GM04504 (cell line): ENCODE data around the gene C15orf39.
"Not testable (repeated sequence)": the region's sequence is repeated elsewhere in the genome, so short reads cannot be mapped to it uniquely, and the experiment has no call there.

ENCODE experiments used
- DNase-seq: peaks from one replicate; pipeline ENCODE4 v3.0.0-alpha.2; 2012; ENCODE audit warnings: low read depth

The C15orf39 gene

DNA sequence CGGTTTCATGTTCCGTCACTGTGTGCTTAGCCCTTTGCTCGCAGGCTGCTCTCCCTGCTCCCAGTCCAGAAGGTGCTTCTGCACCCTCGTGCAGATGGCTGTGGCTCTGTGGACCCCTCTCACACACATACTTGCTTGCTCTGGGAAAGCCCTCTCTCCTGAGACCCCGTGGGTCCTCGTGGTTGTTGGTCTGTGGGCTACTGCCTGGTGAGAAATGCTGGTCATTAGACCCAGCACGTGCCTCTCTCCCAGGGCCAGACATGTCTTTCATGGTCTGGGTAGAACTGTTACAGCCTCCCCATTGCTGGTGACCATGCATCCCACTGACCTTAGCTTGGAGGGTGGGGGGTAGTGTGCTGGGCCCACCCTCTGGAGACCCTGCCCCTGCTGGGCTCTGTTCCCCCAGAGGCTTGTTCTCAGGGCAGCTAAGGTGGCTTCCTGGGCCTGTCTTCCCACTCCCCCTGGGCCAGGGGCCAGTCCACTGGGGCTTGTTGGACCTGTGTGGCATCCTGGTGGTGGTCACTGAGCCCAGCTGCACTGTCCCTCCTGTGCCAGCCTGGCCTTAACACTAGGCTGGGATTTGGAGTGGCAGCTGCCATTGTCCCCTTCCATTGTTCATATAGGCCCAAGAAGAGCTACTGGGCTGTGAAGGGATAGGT lies 10.6 kb downstream of the C15orf39 start:
- no peak for DNase-seq

DNA sequence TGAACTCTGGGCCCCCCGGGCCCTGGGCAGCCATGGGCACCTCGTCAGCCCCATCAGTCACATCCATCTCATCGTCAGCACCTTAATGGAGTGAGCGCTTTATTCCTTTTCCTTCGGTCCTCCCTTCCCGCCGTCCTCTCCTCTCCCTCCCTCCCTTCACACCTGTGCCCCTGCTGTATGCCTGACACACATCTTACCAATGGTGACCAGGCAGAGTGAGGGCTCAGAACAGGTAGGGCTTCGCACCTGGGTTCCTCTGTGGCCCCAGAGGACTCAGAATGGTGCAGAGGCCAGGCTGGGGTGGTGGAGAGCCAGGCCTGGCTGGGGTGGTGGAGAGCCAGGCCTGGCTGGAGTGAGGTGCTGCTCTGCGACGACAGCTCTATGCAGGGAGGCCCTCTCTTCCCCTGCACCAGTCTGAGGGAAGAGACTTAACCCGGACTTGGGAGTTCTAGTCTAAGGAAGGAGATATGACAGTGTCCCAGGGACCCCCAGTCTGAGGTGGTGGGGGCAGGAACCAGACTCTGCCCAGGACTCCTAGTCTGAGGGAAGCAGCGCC lies 11.6 kb downstream of the C15orf39 start:
- no peak for DNase-seq

DNA sequence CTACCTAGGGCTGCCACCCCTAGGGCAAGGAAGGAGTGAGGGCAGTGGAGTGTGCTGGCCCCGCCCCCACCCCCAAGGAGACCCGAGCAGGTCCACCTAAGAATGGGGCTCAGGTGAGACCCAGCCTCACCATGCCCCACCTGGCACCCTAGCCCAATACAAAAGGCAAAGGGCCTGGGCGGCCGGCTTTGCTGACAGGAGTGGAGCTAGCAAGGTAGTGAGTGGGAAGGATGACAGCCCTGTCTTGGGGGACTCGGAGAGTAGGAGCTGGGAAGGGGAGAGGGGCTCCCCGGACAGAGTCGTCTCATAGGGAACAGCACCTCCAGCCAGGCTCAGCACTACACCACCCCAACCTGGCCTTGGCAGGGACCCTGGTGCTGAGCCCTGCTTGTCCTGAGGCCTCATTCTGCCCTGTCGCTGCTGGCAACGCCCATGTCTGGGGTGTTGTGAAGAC lies 12.1 kb downstream of the C15orf39 start:
- no peak for DNase-seq

DNA sequence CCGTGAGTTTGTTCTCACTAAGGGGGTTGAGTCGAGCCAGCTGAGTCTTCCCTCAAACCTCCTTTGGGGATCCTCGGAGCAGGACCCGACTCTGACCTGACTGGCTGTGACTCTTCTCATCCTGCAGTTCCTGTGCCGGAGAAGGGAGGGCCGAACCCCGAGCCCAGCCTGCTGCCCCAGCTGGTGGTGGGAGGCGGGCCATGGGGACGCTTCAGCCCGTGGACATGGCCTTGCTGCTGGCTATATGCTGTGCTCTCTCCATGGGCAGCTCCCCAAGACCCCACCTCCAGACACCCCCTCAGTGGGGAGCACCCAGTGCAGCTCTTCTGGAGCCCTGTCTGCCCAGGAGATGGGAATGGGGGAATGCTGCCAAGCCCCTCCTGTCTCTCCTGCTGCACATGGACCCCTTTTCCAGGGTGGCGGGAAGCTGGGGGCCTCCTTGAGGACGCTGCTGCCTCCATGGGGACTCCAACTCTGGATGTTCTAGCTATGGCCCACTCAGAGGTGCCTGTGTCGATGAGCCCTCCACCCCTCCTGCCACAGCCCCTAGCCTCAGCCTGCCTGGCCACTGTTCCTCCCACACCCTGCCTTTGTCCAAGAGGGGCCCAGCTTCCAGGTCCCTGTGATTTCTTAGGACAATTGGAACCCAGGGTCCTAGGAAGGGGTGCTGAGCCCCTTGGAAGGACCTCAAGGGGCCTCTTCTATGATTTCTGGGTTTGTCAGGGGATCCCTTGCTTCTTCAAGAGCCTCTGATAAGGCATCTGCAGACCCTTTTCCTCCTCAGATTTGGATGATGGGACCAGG lies 12.8 kb downstream of the C15orf39 start:
- no peak for DNase-seq

DNA sequence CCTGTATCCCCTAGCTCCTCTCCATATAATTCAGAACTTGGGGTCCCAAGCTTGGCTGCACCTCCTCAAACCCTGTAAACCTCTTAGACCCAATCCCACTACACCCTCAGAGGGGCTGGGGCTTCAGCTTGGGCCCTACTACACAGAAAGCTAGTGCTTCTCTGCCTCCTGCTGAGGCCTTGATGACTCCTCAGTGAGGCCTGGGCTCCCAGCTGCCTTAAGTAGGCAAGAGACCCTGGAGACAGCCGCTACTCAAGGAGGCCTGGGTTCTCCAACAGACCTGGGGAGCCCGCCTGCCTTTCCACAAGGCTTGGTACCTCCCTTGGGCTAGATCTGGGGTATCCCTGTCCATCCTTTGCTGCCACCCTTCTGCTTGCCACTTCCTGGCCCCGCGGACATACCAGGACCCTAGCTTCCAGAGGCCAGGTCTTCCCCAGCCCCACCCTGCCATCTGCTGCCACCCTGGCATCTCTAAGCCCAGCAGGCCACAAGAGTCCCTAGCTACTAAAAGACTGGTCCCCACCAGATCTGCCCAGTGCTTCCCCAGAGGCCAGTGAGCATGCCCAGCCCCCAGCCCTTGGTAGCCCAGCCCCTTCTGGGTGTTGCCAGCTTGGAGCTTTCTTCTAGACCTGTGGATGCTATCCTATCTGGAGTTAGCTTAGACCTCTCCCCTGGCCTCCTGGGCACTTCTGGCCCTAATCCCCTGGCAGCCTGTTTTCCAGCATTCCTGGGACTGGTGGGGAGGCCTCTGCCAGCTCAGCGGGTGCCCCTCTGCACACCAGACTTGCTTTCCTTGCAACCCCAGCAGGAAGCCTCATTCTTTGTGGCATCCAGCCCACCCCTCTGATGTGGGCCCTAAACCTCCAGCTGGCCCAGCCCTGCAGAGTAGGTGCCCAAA lies 13.7 kb downstream of the C15orf39 start:
- no peak for DNase-seq

DNA sequence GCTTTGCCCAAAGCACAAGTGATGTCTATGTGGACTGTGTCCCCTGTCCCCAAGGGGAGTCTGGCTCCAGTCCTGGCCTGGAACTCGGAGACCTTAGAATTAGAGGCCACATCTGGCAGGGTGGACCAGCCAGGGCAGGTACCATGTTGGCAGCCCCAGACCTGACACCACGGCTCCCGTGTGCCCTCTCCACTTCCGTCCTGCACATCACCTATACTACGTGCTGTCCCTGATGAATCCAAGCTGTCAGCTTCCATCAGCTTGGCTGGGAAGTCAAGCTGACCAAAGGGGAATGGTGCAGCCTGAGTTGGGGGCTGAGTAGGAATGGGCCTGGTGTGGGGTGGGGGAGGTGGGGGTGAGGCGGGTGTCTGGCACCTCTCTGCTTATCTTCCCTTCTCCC lies 15.3 kb downstream of the C15orf39 start:
- no peak for DNase-seq

DNA sequence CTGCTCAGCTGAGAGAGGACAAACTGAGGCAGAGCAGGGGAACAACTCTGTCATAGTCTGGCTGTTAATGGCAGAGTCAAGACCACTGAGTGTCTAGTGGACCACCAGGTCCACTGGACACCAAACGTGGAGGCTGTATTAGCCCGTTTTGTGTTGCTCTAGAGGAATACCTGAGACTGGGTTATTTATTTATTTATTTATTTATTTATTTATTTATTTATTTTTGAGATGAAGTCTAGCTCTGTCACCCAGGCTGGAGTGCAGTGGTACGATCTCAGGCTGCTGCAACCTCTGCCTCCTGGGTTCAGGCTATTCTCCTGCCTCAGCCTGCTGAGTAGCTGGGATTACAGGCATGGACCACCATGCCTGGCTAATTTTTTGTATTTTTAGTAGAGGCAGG lies 15.9 kb downstream of the C15orf39 start:
- not testable (repeated sequence) for DNase-seq

DNA sequence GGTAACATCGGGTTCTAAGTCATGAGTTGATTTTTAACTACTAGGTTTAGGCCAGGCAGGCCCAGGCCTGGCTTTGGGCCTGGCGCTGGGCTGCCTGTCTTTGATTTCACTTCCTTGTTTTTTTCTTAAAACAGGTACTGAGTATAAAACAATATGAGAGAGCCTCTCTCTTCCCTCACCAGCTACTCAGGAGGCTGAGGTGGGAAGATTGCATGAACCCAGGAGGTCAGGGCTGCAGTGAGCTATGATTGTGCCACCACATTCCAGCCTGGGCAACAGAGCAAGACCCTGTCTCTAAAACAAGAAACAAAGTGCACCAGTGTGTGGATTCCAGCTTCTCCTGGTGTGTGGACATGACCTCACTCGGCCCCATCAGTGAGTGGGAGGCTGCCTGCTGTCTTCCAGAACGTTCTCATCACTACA lies 17.8 kb downstream of the C15orf39 start:
- not testable (repeated sequence) for DNase-seq

DNA sequence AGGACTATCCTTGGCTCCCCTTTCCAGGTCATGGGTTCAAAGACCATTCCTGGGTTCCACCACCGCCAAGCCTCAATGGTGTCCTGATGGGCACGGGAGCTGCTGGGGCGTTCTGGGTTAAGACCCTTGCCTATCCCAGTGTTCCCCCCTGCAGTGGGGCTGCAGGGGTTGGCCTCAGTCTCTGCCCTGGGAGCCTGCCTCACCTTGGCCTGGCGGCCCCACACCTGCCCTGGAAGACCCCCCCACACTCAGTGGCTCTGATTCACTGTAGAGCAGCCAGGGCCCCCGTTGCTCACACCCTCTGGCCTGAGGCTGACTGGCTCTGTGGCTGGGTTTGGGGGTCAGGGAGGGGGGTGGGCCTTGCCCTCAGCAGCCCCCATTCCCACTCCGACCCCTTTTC lies 22.0 kb downstream of the C15orf39 start:
- DNase-seq, result no peak

DNA sequence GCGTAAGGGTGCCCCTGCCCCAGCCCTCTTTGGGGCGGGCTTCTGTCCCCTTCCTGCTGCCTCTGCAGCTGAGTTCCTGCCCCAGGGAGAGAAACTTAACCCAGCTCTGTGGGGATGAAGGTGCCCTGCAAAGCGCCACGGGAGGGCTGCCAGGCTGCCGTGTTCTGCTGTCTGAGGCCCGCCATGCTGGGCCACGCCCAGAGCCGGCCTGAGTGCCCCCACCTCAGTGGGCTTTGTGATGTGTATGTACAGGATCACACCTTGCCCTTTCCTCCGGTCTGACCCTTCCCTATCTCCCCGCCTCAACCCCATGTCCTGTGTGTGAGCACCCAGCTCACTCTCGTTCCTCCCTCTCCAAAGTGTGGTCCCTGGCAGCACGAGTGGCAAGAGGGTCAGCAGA lies 22.6 kb downstream of the C15orf39 start:
- DNase-seq, result no peak

DNA sequence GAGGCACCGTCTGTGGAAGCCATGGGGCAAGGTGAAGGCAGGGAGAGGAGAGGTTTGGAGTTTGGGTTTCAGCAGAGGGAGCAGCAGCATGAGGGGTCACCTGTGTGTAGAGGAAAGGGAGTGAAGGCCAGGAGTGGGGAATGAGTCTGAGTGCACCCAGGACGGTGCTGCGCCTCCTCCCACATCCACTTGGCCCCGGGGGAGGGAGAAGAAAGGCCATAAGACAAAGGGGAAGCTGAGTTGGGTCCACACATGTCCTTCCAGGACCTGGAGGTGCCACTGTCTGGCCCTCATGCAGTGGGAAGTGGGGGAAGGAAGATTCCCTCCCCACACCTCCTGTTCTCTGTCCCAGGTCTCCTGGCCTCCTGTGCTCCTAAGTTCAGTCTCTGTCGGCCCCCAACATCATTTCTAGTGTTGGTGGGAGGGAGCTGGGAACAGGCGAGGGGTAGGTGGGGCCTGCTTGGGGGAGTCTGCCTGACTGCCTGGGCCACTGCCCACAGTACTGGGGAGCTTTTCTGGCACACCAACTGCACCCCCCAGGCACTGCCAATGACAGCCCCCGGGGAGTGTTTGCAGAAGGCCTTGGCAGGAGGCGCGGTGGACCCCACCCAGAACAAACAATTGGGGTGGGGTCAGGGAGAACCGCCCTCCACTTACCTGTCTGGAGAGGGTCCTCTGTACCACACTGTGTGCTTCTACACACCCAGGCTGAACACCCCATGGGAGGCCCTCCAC lies 23.6 kb downstream of the C15orf39 start:
- not testable (repeated sequence) for DNase-seq

DNA sequence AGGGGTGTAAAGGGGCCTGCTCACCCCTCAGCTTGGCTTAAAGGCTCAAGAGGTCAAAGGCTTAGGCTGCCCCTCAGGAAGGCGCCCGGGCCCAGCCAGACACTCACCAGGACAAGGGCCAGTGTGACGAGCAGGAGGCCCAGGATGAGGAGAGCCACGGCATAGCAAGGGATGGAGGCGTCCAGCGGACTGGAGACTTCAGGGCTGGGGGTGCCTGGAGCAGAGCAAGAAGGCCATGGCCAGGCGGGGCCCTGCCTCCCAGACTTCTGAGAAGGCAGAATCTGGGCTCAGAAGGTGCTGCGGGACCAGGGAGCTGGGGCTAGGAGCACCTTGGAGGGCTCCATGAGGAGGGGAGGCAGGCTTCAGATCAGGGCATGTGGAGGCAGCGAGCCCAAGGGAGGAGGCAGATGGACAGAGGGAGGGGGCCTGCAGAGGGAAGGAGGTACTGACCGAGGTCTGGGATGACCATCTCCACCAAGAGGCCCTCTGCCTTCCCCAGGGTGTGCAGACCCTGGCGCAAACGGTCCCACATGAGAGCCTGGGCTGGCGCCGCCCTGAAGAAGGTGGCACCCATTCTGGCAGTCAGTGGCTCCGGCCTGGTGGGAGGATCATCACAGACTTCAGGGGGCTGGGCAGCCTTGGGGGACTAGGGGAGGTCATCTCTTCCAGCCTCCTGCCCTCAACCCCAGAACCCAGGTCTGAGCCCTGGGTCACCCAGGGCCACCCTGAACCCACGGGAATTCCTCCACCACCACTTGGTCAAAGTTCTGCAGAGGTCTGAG lies 24.5 kb downstream of the C15orf39 start:
- no peak for DNase-seq

DNA sequence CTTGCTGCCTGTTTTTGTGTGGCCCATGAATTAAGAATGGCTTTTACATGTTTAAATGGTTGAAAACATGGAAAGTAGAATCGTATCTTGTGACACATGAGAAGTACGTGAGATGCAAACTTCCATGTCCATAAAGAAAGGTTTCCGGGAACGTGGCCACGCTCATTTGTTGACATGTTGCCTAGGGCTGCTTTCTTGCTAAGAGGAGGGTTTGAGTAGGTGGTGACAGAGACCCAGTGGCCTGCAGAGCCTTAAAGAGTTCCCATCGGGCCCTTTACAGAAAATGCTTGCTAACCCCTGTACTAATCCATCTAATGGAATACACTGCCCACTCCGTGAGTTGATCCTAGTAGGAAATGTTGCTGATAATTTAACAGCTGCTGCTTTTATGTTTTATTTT lies 25.4 kb downstream of the C15orf39 start:
- DNase-seq, result not testable (repeated sequence)

DNA sequence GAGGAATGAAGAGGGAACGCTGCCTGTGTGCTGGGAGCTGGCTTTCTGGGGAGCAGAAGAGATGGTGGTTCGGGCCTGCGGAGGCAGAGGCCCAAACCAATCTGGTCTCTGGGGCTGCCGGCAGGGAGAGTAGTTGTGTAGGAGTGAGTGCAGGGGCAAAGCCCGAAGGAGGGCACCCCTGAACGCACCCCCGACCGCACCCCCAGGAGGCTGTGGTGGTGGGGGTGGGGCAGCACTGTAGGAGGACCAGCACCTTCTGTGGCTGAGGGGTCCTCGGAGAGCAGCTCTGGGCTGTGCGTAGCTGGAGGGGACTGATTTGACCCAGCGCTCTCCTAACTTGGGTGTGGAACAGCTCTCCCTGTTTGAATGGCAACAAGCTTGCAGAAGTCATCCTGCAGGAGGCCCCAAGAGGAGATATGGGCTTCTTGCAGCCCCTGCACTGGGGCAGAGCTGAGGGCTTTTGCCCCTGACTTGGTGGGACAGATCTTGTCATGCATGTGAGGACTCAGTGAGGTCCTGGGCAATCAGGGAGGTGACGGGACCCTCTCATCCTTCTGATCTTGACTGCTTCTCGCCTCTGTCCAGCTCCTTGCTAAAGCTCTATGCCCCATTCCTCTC lies 26.1 kb downstream of the C15orf39 start:
- no peak for DNase-seq

DNA sequence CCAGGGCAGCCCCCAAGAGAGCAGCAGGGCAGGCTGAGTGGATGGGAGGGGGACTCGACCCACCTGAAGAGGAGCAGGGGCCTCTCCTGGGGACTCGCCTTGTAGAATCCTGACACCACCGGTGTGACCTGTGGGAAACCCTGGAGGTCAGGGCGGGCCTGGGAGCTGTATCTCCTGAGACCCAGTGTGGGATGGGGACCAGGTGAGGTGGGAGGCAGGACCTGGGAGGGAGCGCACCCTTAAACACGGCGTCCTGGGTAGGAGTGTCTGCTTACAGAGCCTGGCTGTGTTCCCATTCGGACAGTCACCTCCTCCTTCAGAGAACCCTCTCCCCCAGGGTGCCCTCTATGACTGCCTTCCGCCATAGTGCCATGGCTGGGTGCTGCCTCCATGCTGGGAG lies 27.1 kb downstream of the C15orf39 start:
- no peak for DNase-seq

DNA sequence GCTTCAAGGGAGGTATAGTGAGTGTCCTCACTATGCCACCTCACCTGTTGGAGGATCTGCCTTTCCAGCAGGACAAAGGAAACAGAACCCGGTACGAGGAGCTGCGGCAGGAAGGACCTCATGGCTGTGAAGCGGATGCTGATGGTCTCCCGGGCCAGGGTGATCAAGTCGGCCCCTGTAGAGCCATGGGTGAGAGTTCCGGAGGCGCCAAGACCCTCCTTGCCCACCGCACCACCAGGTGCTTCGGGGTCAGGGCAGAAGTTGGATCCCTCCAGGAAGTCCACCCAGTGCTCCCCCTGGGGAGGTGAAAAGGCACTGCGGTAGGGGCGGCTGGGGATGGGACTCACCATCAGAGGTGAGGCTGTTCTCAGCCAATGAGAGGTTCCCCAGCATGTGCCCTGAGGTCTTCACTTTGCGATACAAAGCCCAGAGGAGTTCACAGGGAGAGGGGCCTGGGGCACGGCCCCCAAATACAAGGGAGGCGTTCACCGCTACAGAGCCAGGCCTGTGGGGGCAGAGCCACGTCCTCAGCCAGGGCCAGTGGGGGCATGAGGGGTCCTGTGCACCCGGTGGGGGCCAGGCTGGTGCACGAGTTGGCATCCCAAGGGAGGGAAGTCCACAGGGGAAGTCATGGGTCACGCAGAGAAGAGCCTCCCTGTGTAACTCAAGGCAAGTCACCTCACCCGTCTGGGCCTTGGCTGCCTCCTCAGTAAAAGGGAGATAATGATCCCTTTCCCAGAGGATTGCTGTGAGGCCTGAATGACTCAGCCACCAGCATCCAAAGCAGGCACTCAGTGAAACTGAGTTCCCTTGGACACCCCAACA lies 27.7 kb downstream of the C15orf39 start:
- DNase-seq, result peak; percentile 17

DNA sequence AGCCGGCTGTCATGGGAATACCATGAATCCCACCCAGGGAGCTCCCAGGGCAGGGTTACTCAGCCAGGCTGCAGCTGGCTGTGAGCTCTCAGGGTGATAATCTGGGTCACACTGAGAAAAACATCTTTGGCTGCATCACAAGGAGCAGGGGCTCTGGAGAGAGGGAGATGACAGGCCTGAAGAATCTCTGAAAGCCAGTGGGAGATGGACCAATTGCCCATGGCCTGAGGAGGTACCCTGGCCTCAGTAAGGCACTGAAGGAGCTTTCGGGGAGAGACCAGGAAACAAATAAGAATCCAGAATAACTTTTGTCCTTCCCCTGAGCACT lies 28.3 kb downstream of the C15orf39 start:
- no peak for DNase-seq

DNA sequence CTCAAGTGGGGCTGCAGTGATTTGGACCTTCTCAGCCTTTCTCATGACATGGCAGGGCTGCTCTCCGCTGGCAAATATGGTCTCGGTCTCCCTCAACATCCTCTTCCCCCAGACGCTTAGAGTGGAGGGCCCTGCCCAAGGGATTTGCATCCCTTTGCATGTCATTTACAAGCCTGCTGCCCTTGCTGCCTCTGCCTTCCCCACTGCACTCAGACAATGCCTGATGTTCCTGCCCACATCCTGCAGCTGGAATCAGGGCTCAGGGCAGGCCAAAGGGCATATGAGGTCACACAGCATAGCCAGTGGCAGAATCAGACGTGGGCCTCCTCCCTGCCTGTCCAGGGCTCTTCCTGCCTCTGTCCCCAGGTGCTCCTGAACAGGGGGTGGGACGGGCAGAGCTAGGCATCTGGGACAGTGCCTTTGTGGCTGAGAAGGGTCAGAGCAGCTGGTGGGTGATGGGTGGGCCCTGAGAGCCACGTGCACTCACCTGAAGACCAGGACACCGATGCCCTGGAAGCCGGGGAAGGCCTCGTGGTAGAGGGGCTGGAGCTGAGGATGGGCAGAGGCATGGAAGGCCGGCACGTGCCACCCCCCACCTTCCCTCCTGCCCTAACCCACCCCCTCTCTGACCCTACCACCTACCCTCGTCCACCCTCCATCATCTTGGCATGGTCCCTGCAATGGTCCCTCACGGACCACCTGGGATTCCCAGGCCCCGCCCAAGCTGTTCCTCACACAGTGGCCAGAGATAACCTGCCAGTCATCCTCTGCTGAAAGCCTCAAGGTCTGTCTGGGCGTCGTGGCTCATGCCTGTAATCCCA lies 29.1 kb downstream of the C15orf39 start:
- DNase-seq, result no peak

DNA sequence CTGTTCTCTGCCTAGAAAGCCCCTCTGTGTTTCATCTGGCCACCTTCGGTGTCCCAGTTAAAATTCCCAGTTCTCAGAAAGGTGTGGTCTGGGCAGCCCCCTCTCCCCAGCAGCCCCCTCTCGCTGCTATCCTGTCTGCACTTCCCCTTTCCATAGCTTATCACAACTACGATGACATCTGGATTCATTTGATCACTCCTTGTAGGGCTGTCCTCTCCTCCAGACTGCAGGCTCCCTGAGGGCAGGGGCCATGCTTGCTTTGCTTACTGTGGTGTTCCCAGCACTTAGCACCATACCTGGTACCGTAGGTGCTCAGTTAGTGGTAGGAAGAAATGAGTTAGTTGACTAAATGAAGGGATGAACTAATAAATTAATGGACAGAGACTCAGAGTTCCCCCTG lies 30.2 kb downstream of the C15orf39 start:
- no peak for DNase-seq
